DOHH2 (cell line): ENCODE results near the gene STYXL2.

Experiments
- CTCF ChIP-seq: fragments of 200-600 bp; sonication (generic); IDR thresholded peaks from one replicate; pipeline ENCODE4 v1.5.1; 2014; ENCODE audit warnings: antibody characterized with exemption, mild to moderate bottlenecking, low read depth, low read length; ENCODE audit not compliant: poor library complexity, severe bottlenecking
- EZH2phosphoT487 ChIP-seq: fragments of 200-600 bp; sonication (generic); IDR thresholded peaks from 2 replicates; pipeline ENCODE4 v1.6.1; 2017; ENCODE audit warnings: borderline replicate concordance, mild to moderate bottlenecking, antibody characterized with exemption, low read length, moderate library complexity, mixed read lengths

- TF ChIP-seq EZH2phosphoT487 (no peak), CTCF (peak; percentile 95)
Measured at GRCh38 chr1:167059045-167059808, 34.6 kb upstream of the STYXL2 start.
